Measurements from ENCODE around the gene ELK4.

Gene ELK4

GRCh38 chr1:205631768-205632668 is at the start of gene ELK4:
ELK4 (minus strand) TSS chr1:205632011; CDS start chr1:205623882, 8,129 bp downstream.
- FAIRE-seq = no peak
- DNase-seq (ENCODE audit: insufficient read length, low spot score) = peak; percentile 93
- peak; percentile 96 for TF ChIP-seq POLR2A (IDR thresholded peaks at IDR 0.05; ENCODE audit: low read depth, low read length)

- no peak for FAIRE-seq
- no peak for DNase-seq (ENCODE audit: insufficient read length, low spot score)
- TF ChIP-seq POLR2A (IDR thresholded peaks at IDR 0.05; ENCODE audit: low read depth, low read length) = no peak
Measured at GRCh38 chr1:205681364-205681763, 49.6 kb upstream of the ELK4 start.

- peak; percentile 21; the same call in 1 of the 2 replicates for TF ChIP-seq POLR2A (IDR thresholded peaks at IDR 0.05; ENCODE audit: low read depth, low read length)
- FAIRE-seq (no peak), DNase-seq (ENCODE audit: insufficient read length, low spot score) (peak; percentile 69)
Measured at GRCh38 chr1:205680073-205680851, 48.5 kb upstream of the ELK4 start, which contains the start of gene SLC45A3. SLC45A3 (minus strand) TSS chr1:205680509; CDS start chr1:205664656, 15,853 bp downstream.

- DNase-seq (ENCODE audit: insufficient read length, low spot score) (no peak), FAIRE-seq (no peak)
- TF ChIP-seq POLR2A (IDR thresholded peaks at IDR 0.05; ENCODE audit: low read depth, low read length) = no peak
Measured at GRCh38 chr1:205678286-205679111, 46.7 kb upstream of the ELK4 start.

GRCh38 chr1:205677167-205677566 is 45.4 kb upstream of the ELK4 start:
- DNase-seq (ENCODE audit: insufficient read length, low spot score) (no peak), FAIRE-seq (no peak)
- TF ChIP-seq POLR2A (IDR thresholded peaks at IDR 0.05; ENCODE audit: low read depth, low read length) = no peak

- FAIRE-seq = no peak
- no peak for TF ChIP-seq POLR2A (IDR thresholded peaks at IDR 0.05; ENCODE audit: low read depth, low read length)
- DNase-seq (ENCODE audit: insufficient read length, low spot score) = no peak
Measured at GRCh38 chr1:205676597-205676996, 44.8 kb upstream of the ELK4 start.

GRCh38 chr1:205676002-205676401 is 44.2 kb upstream of the ELK4 start:
- DNase-seq (ENCODE audit: insufficient read length, low spot score) (no peak), FAIRE-seq (no peak)
- TF ChIP-seq POLR2A (IDR thresholded peaks at IDR 0.05; ENCODE audit: low read depth, low read length) = no peak

GRCh38 chr1:205675247-205675646 is 43.4 kb upstream of the ELK4 start:
- TF ChIP-seq POLR2A (IDR thresholded peaks at IDR 0.05; ENCODE audit: low read depth, low read length) = no peak
- FAIRE-seq = no peak

GRCh38 chr1:205672970-205673369 is 41.2 kb upstream of the ELK4 start:
- DNase-seq (ENCODE audit: insufficient read length, low spot score) (no peak), FAIRE-seq (no peak)

More at GRCh38 chr1:205675247-205675646, 43.4 kb upstream of the ELK4 start:
- no peak for DNase-seq (ENCODE audit: insufficient read length, low spot score)

GRCh38 chr1:205672395-205672889 is 40.6 kb upstream of the ELK4 start:
- TF ChIP-seq POLR2A (IDR thresholded peaks at IDR 0.05; ENCODE audit: low read depth, low read length) = no peak
- FAIRE-seq = no peak
- no peak for DNase-seq (ENCODE audit: insufficient read length, low spot score)

More at GRCh38 chr1:205672970-205673369, 41.2 kb upstream of the ELK4 start:
- no peak for TF ChIP-seq POLR2A (IDR thresholded peaks at IDR 0.05; ENCODE audit: low read depth, low read length)

- FAIRE-seq = no peak
Measured at GRCh38 chr1:205670611-205671430, 39.0 kb upstream of the ELK4 start.

GRCh38 chr1:205670150-205670446 is 38.3 kb upstream of the ELK4 start:
- FAIRE-seq = no peak
- TF ChIP-seq POLR2A (IDR thresholded peaks at IDR 0.05; ENCODE audit: low read depth, low read length) = no peak

More at GRCh38 chr1:205670611-205671430, 39.0 kb upstream of the ELK4 start:
- no peak for DNase-seq (ENCODE audit: insufficient read length, low spot score)
- TF ChIP-seq POLR2A (IDR thresholded peaks at IDR 0.05; ENCODE audit: low read depth, low read length) = no peak

More at GRCh38 chr1:205670150-205670446, 38.3 kb upstream of the ELK4 start:
- DNase-seq (ENCODE audit: insufficient read length, low spot score) = no peak

Data from H54 (cell line).